H7 (cell line): ENCODE data around the gene OR1J4. TPM values are rescaled to one million over a fixed set of nuclear protein-coding genes. Genes with fewer than 3 reads are reported as not detected.
"Not testable (repeated sequence)": the region's sequence is repeated elsewhere in the genome, so short reads cannot be mapped to it uniquely, and the experiment has no call there.

Source experiments
- DNase-seq: peaks from one replicate; pipeline ENCODE4 v3.0.0; 2012
- H3K27me3 ChIP-seq: 2 replicates; pipeline ENCODE4 v1.6.0; 2011; ENCODE audit warnings: mild to moderate bottlenecking, low read length; ENCODE audit not compliant: control insufficient read depth, insufficient read depth
- H3K36me3 ChIP-seq: replicated peaks from 2 replicates; pipeline ENCODE4 v1.5.1; 2011; ENCODE audit warnings: low read length; ENCODE audit not compliant: control insufficient read depth, insufficient read depth
- H3K4me3 ChIP-seq: 2 replicates; pipeline ENCODE4 v1.5.1; 2011; ENCODE audit warnings: low read depth, mild to moderate bottlenecking, control low read depth, low read length, moderate library complexity; ENCODE audit not compliant: insufficient read depth
- total RNA-seq: library from RNA; depleted of rRNA; stranded (reverse); fragments of >200 nt; shearing (Covaris generic); gene quantifications from 2 replicates; pipeline ENCODE4 v1.2.3, GENCODE V29; 2014; rRNA removed

OR1J4 gene, protein sequence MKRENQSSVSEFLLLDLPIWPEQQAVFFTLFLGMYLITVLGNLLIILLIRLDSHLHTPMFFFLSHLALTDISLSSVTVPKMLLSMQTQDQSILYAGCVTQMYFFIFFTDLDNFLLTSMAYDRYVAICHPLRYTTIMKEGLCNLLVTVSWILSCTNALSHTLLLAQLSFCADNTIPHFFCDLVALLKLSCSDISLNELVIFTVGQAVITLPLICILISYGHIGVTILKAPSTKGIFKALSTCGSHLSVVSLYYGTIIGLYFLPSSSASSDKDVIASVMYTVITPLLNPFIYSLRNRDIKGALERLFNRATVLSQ
- not detected in 2 replicates for total RNA-seq

DNA sequence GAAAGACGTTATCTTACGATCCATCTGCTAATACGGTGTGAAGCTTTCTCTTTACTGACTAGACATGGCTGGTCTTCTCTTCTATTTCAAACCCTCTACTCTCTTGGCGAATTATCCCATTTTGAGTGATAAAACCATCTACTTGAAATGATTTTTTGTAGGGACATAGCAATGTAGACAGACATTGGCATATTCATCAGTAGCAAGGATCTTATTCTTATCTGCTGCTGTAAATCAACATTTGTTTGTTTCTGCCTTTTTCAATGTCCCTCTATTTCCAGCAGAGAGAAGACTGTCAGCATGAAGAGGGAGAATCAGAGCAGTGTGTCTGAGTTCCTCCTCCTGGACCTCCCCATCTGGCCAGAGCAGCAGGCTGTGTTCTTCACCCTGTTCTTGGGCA, at the start of gene OR1J4:
OR1J4 (plus strand) TSS at position 301 of the 400 bp plus-strand sequence; CDS start at position 301, 0 bp downstream.
- peaks cover 4% of the 10 kb centered on the region; the same call in 1 of the 2 replicates for H3K27me3 ChIP-seq
- H3K4me3 ChIP-seq, result no peak within 1 kb of the TSS
- DNase-seq, result no peak
- H3K36me3 ChIP-seq, result no peaks in the 10 kb centered on the region

DNA sequence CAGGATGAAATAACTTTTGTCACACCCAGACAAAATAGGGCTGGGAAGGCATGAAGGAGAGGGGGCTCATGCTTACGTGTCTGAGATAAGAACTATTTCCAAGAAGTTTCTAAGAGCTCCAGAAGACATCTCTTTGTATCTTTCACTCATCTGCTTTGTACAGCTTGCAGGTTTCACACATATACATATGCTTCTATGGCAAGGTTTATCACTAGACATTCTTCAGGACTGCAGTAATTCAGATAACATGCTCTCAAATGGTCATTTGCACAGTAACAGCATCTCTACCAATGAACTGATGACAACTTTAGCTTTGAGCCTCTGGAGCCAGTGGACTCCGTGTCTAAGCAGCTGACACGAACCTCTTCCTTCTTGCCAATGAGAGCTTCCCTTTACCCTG, 44.4 kb upstream of the OR1J4 start:
- H3K36me3 ChIP-seq, result no peaks in the 10 kb centered on the region
- H3K27me3 ChIP-seq, result no peaks in the 10 kb centered on the region
- H3K4me3 ChIP-seq, result no peak overlapping the region
- DNase-seq, result no peak

DNA sequence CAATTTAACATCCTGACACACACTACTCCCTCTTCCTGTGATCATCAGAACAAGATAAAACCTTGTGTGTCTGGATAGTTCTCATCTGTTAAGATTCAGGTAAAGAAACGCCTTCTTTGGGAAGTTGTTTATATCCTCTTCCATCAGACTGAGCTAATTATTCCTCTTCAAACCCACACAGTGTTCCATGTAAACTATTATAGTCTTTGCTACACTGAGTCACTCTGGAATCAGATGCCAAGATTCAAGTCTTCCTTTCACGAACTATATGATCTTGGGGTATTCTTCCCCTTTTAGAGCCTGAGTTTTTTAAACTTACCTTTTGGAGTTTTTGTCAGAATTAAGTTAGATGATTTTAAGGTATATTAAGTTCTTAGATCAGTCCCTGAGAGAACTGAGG, 43.2 kb upstream of the OR1J4 start:
- H3K27me3 ChIP-seq, result no peaks in the 10 kb centered on the region
- no peak for DNase-seq
- no peak overlapping the region for H3K4me3 ChIP-seq

DNA sequence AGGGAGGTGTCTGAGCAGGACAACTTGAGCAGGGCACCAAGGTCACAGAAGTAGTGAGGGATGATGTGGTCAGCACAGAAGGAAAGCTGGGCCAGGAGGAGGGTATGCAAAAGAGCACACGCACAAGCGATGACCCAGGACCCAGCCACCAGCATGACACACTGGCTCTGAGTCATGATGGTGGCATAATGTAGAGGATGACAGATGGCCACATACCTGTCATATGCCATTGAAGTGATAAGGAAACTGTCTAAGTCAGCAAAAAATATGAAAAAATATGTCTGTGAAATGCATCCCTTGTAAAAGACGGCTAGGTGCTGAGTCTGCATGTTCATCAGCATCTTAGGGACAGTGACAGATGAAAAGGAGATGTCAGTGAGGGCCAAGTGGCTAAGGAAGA, 41.6 kb upstream of the OR1J4 start:
- Histone ChIP-seq H3K27me3 (no peaks in the 10 kb centered on the region; the same call in 1 of the 2 replicates), H3K36me3 (no peaks in the 10 kb centered on the region), H3K4me3 (no peak overlapping the region)
- DNase-seq, result no peak

More for the DNA sequence above, 43.2 kb upstream of the OR1J4 start:
- H3K36me3 ChIP-seq, result no peaks in the 10 kb centered on the region

DNA sequence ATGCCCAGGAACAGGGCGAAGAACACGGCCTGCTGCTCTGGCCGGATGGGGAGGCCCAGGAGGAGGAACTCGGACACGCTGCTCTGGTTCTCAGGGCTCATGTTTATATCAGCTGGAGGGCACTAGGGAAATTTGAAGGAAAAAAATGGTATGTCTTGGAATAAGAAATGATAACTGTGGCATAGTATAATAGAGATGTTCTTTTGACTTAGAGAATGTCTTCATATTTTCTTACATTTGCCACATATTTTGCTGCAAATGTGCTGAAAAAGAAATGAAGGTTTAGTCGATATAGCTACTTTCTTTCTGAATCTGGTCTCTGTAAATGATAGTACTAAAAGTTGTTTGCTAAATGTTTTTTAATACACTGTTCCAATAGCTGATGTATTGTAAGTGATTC, 41.1 kb upstream of the OR1J4 start, which contains the start of gene OR1J1:
OR1J1 (minus strand) TSS at position 101 of the 400 bp plus-strand sequence; CDS start at position 101, 0 bp downstream.
- Histone ChIP-seq H3K27me3 (no peaks in the 10 kb centered on the region; the same call in 1 of the 2 replicates), H3K4me3 (no peak within 1 kb of the TSS), H3K36me3 (no peaks in the 10 kb centered on the region)
- DNase-seq, result no peak

DNA sequence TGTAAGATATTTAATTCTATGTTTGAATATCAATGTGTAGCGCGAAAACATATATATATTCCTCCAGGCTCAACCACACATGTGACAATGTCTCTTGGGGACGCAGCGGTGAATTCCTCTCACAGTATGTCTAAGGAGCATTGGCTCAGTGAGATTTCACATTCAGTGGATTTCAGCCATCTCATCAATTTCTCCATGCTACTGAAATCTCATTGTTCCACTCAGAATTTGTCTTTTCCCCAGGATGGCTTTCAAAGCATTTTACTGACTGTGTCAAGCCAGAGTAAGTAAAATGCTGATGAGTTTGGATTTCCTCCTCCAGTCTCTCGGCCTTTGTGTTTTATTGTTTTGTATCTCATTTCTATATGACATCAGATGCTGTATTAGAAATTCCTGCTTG, 39.9 kb upstream of the OR1J4 start:
- no peaks in the 10 kb centered on the region; the same call in 1 of the 2 replicates for H3K27me3 ChIP-seq
- H3K36me3 ChIP-seq, result no peaks in the 10 kb centered on the region
- DNase-seq, result no peak
- no peak overlapping the region for H3K4me3 ChIP-seq

DNA sequence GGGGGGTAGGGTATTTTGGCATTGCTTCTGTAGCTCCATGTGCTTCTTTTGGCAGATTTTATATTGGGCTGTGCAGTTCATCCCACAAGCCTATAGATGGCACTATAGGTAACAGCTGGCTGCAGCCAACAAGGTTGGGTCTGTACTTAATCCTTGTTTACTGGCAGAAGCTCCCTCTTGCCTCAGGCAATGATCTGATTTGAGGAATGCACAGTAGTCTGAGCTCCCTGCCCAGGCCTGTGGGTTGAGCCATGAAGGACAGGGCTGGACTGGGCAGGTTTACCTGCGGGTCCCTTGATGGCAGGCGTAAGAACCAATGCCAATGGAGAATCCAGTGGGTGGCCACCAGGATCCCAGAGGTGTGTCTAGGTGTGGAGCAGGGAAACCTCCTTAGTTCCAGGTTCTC, 20.1 kb upstream of the OR1J4 start:
- peak; percentile 15 for DNase-seq
- H3K27me3 ChIP-seq, result no peaks in the 10 kb centered on the region; the same call in 1 of the 2 replicates
- no peak overlapping the region for H3K4me3 ChIP-seq
- no peaks in the 10 kb centered on the region for H3K36me3 ChIP-seq

DNA sequence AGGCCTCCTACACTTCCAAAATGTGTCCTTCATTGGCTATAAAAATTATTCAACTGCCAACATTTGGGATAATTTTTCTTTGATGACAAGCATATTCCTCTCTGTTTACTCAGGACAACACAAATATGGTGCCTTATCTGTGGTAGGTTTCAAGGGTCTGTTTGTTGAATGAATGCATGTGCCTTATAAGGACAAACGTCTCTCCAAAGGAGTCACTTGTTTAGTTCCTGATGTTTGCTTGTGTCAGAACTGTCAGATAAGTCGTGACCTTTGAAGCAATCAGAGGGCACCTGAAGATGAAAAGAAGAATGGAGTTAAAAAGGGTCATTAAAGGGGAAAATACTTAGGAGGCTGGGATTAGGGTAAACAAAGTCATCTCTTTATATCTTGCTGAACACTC, 12.0 kb upstream of the OR1J4 start:
- no peak overlapping the region for H3K4me3 ChIP-seq
- no peaks in the 10 kb centered on the region; the same call in 1 of the 2 replicates for H3K27me3 ChIP-seq
- no peaks in the 10 kb centered on the region for H3K36me3 ChIP-seq
- no peak for DNase-seq

DNA sequence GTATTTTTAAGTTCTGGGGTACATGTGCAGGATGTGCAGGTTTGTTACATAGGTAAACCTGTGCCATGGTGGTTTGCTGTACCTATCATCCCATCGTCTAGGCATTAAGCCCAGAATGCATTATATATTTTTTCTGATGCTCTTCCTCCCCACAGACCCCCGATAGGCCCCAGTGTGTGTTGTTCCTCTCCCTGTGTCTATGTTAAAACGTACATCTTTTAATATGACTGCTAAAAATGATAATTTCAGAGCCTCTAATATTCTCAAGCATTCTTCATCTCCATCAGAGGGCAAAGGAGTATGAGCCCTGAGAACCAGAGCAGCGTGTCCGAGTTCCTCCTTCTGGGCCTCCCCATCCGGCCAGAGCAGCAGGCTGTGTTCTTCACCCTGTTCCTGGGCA, 8.4 kb upstream of the OR1J4 start, which contains the start of gene OR1J2:
OR1J2 (plus strand) TSS at position 301 of the 400 bp plus-strand sequence; CDS start at position 301, 0 bp downstream.
- no peak for DNase-seq
- Histone ChIP-seq H3K36me3 (no peaks in the 10 kb centered on the region), H3K4me3 (no peak within 1 kb of the TSS), H3K27me3 (no peaks in the 10 kb centered on the region; the same call in 1 of the 2 replicates)

DNA sequence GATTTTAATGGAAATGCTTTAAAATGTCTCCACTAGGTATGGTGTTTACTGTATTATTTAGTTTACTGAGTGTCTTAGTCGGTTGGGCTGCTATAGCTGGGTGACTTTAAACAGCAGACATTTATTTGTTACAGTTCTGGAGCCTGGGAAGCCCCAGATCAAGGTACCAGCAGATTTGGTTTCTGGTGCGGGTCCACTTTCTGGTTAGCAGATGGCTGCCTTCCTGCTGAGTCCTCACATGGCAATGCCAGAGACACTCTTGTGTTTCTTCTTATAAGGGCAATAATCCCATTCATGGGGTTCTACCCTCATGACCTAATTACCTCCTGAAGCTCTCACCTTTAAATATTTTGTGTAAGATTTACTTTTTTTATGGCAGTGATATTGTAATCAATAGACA, 715 bp upstream of the OR1J4 start:
- no peak for DNase-seq
- Histone ChIP-seq H3K4me3 (no peak overlapping the region), H3K36me3 (no peaks in the 10 kb centered on the region), H3K27me3 (peaks cover 4% of the 10 kb centered on the region; the same call in 1 of the 2 replicates)

DNA sequence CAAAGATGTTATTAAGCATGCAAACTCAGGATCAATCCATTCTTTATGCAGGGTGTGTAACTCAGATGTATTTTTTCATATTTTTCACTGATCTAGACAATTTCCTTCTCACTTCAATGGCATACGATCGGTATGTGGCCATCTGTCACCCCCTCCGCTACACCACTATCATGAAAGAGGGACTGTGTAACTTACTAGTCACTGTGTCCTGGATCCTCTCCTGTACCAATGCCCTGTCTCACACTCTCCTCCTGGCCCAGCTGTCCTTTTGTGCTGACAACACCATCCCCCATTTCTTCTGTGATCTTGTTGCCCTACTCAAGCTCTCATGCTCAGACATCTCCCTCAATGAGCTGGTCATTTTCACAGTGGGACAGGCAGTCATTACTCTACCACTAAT, 435 bp downstream of the OR1J4 start:
- Histone ChIP-seq H3K27me3 (peaks cover 4% of the 10 kb centered on the region; the same call in 1 of the 2 replicates), H3K36me3 (no peaks in the 10 kb centered on the region), H3K4me3 (no peak overlapping the region)
- DNase-seq, result no peak

DNA sequence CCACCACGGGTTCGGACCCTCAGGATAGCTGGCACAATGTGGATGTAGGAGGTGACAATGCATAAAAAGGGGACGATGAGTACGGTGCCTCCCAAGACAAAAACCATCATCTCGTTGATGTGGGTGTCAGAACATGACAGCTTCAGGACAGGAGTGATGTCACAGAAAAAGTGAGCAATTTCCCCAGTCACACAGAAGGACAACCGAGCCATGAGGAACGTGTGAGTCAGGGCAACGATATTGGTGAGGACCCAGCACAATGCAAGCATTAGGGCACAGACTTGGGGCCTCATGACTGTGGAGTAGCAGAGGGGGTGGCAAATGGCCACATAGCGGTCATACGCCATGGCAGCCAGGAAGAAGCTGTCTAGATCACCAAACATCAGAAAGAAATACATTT, 7.7 kb downstream of the OR1J4 start:
- H3K36me3 ChIP-seq, result no peaks in the 10 kb centered on the region
- no peaks in the 10 kb centered on the region for H3K27me3 ChIP-seq
- H3K4me3 ChIP-seq, result no peak overlapping the region
- no peak for DNase-seq

DNA sequence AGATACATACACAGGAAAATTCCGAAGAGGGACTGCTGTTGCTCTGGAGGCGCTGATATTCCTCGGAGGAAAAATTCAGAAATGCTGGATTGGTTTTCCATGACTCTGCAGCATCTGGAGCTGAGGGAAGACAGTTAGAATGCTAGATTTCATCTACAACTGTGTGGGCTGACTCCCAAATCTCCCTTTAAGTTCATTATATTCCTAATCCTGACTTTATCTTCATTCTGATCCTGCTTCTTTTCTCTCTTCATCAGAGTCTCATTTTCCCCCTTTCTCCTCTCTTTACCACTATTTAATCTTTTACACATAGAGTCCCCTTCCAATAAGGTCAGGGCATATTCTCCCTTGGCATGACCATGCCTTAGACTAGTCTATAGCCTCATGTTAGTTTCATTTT, 8.3 kb downstream of the OR1J4 start, which contains the start of gene OR1N1:
OR1N1 (minus strand) TSS at position 101 of the 400 bp plus-strand sequence; CDS start at position 101, 0 bp downstream.
- Histone ChIP-seq H3K36me3 (no peaks in the 10 kb centered on the region), H3K27me3 (no peaks in the 10 kb centered on the region), H3K4me3 (no peak within 1 kb of the TSS)
- DNase-seq, result no peak

DNA sequence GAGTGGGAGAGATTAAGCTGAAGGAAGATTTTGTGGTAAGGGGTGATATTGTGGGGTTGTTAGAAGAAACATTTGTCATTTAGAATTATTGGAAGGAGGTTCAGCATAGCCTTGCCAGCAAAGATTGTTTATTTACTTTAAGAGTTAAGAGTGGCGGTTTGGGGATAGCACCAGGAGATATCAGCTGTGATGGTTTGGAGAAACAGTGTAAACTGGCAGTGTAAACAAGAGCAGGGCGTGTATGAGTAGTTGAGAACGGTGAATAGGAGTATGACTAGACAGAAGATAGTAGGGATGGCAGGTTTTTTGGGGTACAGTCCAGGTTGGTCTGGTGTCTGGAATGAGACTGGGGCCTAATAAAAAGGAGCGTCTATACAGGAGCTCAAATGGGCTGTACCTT, 12.2 kb downstream of the OR1J4 start:
- DNase-seq, H3K36me3 ChIP-seq: not testable (repeated sequence)

DNA sequence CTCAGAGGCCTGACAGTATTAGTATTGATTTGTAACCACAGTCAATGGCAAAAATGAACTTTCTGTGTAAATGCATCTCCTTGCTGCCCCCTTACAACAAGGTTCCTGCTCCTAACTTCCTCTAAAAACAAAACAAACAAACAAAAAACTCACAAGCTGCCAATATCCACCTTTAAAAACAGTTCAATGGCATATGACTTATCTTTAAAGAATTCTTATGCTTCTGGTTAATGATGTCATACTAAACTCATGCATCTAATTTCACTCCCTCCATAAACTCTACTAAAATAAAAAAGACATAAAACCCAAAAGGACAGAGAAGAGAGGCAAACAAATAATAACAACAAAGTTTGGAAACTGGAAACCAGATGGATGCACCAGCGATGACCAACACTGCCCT, 17.2 kb downstream of the OR1J4 start:
- no peak for DNase-seq
- Histone ChIP-seq H3K36me3 (no peaks in the 10 kb centered on the region), H3K4me3 (no peak overlapping the region), H3K27me3 (no peaks in the 10 kb centered on the region)

More for the DNA sequence above, 12.2 kb downstream of the OR1J4 start:
- not testable (repeated sequence) for H3K27me3 ChIP-seq, H3K4me3 ChIP-seq
